A673 (cell line): Measurements from ENCODE around the gene ATOH8. TPM values are rescaled to one million over a fixed set of nuclear protein-coding genes. Genes with fewer than 3 reads are reported as not detected.

Source experiments
- BruUV-seq: library from RNA; stranded (reverse); fragments of 400-500 nt; replicated peaks from 2 replicates; lab custom pipeline; 2021; lab: Mats Ljungman, UMichigan
- CTCF ChIA-PET: fragments of 300-600 bp; sonication (Branson Sonifier 250); formaldehyde crosslinking; loops from one replicate; lab custom pipeline; 2022; ENCODE audit warnings: antibody characterized with exemption; lab: Charles Lee
- POLR2A ChIA-PET: fragments of 300-600 bp; sonication (Branson Sonifier 250); formaldehyde crosslinking; loops from one replicate; lab custom pipeline; 2022; ENCODE audit warnings: antibody characterized with exemption; ENCODE audit not compliant: low non-redundant PET; lab: Charles Lee
- DNase-seq: peaks from one replicate; pipeline ENCODE4 v3.0.0-alpha.2; 2015; ENCODE audit warnings: low spot score
- H3K27ac ChIP-seq: fragments of 200-600 bp; sonication (generic); 2 replicates; pipeline ENCODE4 v1.5.1; 2016; ENCODE audit warnings: mixed run types, low read depth, mild to moderate bottlenecking, mixed read lengths, antibody characterized with exemption, low read length; ENCODE audit not compliant: poor library complexity, severe bottlenecking
- H3K27me3 ChIP-seq: fragments of 200-600 bp; sonication (generic); replicated peaks from 2 replicates; pipeline ENCODE4 v1.6.1; 2017; ENCODE audit warnings: mixed run types, low read depth, mild to moderate bottlenecking, mixed read lengths, antibody characterized with exemption, low read length; ENCODE audit not compliant: insufficient read depth, poor library complexity
- H3K36me3 ChIP-seq: fragments of 200-600 bp; sonication (generic); 2 replicates; pipeline ENCODE4 v1.6.1; 2016; ENCODE audit warnings: mixed run types, mild to moderate bottlenecking, mixed read lengths, antibody characterized with exemption, low read length; ENCODE audit not compliant: insufficient read depth, poor library complexity, severe bottlenecking
- H3K4me1 ChIP-seq: fragments of 200-600 bp; sonication (generic); 2 replicates; pipeline ENCODE4 v1.6.1; 2017; ENCODE audit warnings: mixed run types, mild to moderate bottlenecking, mixed read lengths, antibody characterized with exemption, low read length; ENCODE audit not compliant: insufficient read depth, poor library complexity, severe bottlenecking
- H3K4me3 ChIP-seq: fragments of 200-600 bp; sonication (generic); 2 replicates; pipeline ENCODE4 v1.5.1; 2016; ENCODE audit warnings: low read depth, mixed run types, mild to moderate bottlenecking, mixed read lengths, low read length; ENCODE audit not compliant: poor library complexity, severe bottlenecking
- H3K9me3 ChIP-seq: fragments of 200-600 bp; sonication (generic); 2 replicates; pipeline ENCODE4 v1.6.1; 2016; ENCODE audit warnings: mixed run types, low read depth, mild to moderate bottlenecking, mixed read lengths, antibody characterized with exemption, low read length; ENCODE audit not compliant: poor library complexity, severe bottlenecking
- EZH2 ChIP-seq: fragments of 200-600 bp; sonication (generic); IDR thresholded peaks from 2 replicates; pipeline ENCODE4 v1.6.1; 2017; ENCODE audit warnings: borderline replicate concordance, low read depth, mild to moderate bottlenecking, mixed read lengths, antibody characterized with exemption, low read length; ENCODE audit not compliant: poor library complexity, severe bottlenecking
- intact Hi-C: fragments of 100-400 bp; cut with micrococcal nuclease; formaldehyde crosslinking; loops from one replicate; pipeline ENCODE4 v1.10.0; 2022; ENCODE audit not compliant: unreplicated experiment
- total RNA-seq: library from RNA; stranded (reverse); gene quantifications from 2 replicates; pipeline ENCODE4 v1.2.3, GENCODE V29; 2021
- TF ChIP-seq, protein P1 (sequence below): fragments of 300-800, 200-600 bp; sonication (generic); conservative IDR thresholded peaks from 2 replicates; pipeline ENCODE4 v1.5.1; 2017; ENCODE audit warnings: low read depth, mild to moderate bottlenecking, antibody characterized with exemption, low read length, moderate library complexity, mixed read lengths

The ATOH8 gene
- total RNA-seq, 1 experiment from 2014 or later = 4.6 TPM

DNA sequence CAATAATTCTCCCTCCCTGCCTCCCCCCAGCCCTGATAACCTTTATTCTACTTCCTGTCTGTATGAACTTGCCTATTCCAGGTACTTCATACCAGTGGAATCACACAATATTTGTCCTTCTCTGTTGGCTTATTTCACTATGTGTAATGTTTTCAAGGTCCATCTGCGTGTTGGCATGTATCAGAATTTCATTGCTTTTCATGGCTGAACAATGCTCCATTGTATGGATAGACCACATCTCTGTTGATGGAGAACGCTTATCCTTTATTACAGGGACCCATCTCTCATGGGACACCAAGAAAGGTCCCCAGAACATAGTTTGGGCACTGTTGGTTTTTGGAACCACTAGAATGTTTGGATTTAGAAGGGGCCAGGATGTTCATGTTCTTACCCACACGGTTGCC lies 40.2 kb downstream of the ATOH8 start:
- DNase-seq = no peak
- intact Hi-C loops = no loop called here
- Histone ChIP-seq H3K36me3 (no peaks in the 10 kb centered on the region), H3K9me3 (no peaks in the 10 kb centered on the region), H3K27me3 (no peaks in the 10 kb centered on the region), H3K4me1 (peaks cover 8% of the 10 kb centered on the region), H3K27ac (no peak overlapping the region), H3K4me3 (no peak overlapping the region)
- CTCF ChIA-PET = no interaction called here
- TF ChIP-seq EZH2 = no peak
- TF ChIP-seq, protein P1, sequence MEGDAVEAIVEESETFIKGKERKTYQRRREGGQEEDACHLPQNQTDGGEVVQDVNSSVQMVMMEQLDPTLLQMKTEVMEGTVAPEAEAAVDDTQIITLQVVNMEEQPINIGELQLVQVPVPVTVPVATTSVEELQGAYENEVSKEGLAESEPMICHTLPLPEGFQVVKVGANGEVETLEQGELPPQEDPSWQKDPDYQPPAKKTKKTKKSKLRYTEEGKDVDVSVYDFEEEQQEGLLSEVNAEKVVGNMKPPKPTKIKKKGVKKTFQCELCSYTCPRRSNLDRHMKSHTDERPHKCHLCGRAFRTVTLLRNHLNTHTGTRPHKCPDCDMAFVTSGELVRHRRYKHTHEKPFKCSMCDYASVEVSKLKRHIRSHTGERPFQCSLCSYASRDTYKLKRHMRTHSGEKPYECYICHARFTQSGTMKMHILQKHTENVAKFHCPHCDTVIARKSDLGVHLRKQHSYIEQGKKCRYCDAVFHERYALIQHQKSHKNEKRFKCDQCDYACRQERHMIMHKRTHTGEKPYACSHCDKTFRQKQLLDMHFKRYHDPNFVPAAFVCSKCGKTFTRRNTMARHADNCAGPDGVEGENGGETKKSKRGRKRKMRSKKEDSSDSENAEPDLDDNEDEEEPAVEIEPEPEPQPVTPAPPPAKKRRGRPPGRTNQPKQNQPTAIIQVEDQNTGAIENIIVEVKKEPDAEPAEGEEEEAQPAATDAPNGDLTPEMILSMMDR = no peak
- no TSS peak for BruUV-seq
- POLR2A ChIA-PET = no interaction called here

DNA sequence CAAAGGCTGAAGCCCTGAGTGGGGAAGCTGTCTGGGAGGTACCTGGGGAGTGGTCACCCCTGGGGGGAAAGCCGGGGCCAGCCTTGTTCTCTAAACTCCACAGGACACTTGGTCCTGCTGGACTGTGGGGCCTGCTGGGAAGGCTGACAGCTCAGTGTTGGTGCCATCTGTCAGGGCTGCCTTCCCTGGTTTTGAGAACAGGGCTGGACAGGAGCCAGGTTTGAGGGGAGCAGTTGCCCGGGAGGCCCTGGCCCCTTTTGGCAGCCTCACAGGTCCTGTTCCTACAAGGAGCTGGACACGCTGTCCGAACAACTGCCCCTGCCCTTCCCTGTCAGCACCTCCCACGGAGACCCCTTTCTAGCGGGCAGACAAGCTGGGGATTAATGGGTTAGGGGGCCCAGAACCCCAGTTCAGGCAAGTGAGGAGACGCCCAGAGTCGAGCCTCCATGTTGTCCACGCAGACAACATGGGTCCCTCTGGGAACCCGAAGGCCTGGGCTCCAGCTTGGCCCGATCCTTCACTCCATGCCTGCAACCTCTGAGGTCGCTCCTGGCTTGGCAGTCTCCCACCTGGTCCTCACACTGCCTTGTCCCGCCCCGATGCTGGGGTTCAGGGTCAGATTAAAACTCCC lies 40.8 kb downstream of the ATOH8 start:
- no peaks in the 10 kb centered on the region for H3K36me3 ChIP-seq
- no TSS peak for BruUV-seq
- TF ChIP-seq EZH2 = no peak
- TF ChIP-seq, protein P1 = no peak
- H3K27me3 ChIP-seq = no peaks in the 10 kb centered on the region
- intact Hi-C loops = no loop called here
- ChIA-PET CTCF (no interaction called here), POLR2A (no interaction called here)
- DNase-seq = no peak
- no peaks in the 10 kb centered on the region for H3K9me3 ChIP-seq
- peaks cover 8% of the 10 kb centered on the region for H3K4me1 ChIP-seq
- H3K4me3 ChIP-seq = no peak overlapping the region
- H3K27ac ChIP-seq = no peak overlapping the region

GRCh38 chr2:85795331-85796045 lies 41.7 kb downstream of the ATOH8 start:
- no peaks in the 10 kb centered on the region for H3K9me3 ChIP-seq
- intact Hi-C loops = no loop called here
- CTCF ChIA-PET = no interaction called here
- H3K4me1 ChIP-seq = peaks cover 8% of the 10 kb centered on the region
- no peak overlapping the region for H3K4me3 ChIP-seq
- BruUV-seq = no TSS peak
- no peak for DNase-seq
- H3K27ac ChIP-seq = no peak overlapping the region
- H3K27me3 ChIP-seq = no peaks in the 10 kb centered on the region
- POLR2A ChIA-PET = no interaction called here
- no peaks in the 10 kb centered on the region for H3K36me3 ChIP-seq
- TF ChIP-seq, protein P1 = no peak
- no peak for TF ChIP-seq EZH2
